Vagina (tissue), 2 donors: Measurements from ENCODE around the gene LDLRAD1. TPM values are rescaled to one million over a fixed set of nuclear protein-coding genes. Genes with fewer than 3 reads are reported as not detected.
"Not testable (repeated sequence)": the region's sequence is repeated elsewhere in the genome, so short reads cannot be mapped to it uniquely, and the experiment has no call there.

Source experiments
- DNase-seq, 2 donors: peaks; one replicate each; pipeline ENCODE4 v3.0.0-alpha.2; 2017; ENCODE audit errors: extremely low spot score in 2 of 2
- H3K27ac ChIP-seq: fragments of 200-600 bp; sonication (generic); one replicate; pipeline ENCODE4 v1.5.1; 2019
- H3K27me3 ChIP-seq: fragments of 200-600 bp; sonication (generic); one replicate; pipeline ENCODE4 v1.5.1; 2019
- H3K36me3 ChIP-seq, 2 donors: fragments of 200-600 bp; sonication (generic); one replicate each; pipeline ENCODE4 v1.5.1; 2017 to 2019
- H3K4me1 ChIP-seq: fragments of 200-600 bp; sonication (generic); one replicate; pipeline ENCODE4 v1.5.1; 2019
- H3K4me3 ChIP-seq, 2 donors: fragments of 200-600 bp; sonication (generic); 1 replicate in 1 of 2; 2 replicates in 1 of 2; pipeline ENCODE4 v1.5.1; 2016 to 2019
- H3K9me3 ChIP-seq: fragments of 200-600 bp; sonication (generic); one replicate; pipeline ENCODE4 v1.5.1; 2019
- CTCF ChIP-seq, 3 experiments: fragments of 450-650 bp in 2 of 3; fragments of 200-600 bp in 1 of 3; sonication (generic) in 1 of 3; IDR thresholded peaks; one replicate each; pipeline ENCODE4 v1.5.1; 2017 to 2019; ENCODE audit warnings: antibody characterized with exemption in 3 of 3, mild to moderate bottlenecking in 2 of 3, moderate library complexity in 2 of 3
- POLR2A ChIP-seq, 2 donors: fragments of 450-650 bp; IDR thresholded peaks; one replicate each; pipeline ENCODE4 v1.6.1; 2017; ENCODE audit warnings: antibody characterized with exemption in 2 of 2, mild to moderate bottlenecking in 2 of 2, moderate library complexity in 2 of 2
- POLR2AphosphoS5 ChIP-seq, 2 donors: sonication (generic); formaldehyde crosslinking; IDR thresholded peaks; one replicate each; pipeline ENCODE4 v1.9.0; 2017; ENCODE audit warnings: antibody characterized with exemption in 2 of 2, mild to moderate bottlenecking in 2 of 2, low read depth in 1 of 2; ENCODE audit not compliant: insufficient read depth in 1 of 2
- intact Hi-C: fragments of 100-400 bp; cut with DNase I; formaldehyde crosslinking; loops from one replicate; pipeline ENCODE4 v1.15.1; 2023
- total RNA-seq: library from RNA; depleted of rRNA; stranded (reverse); fragments of >200 nt; gene quantifications from one replicate; pipeline ENCODE4 v1.2.3, GENCODE V29; 2016

Gene LDLRAD1
- total RNA-seq, 1 donor from 2014 or later: not detected

- no peak for DNase-seq
- no peaks in the 10 kb centered on the region for H3K4me1 ChIP-seq
- intact Hi-C loops: no loop called here
- TF ChIP-seq POLR2AphosphoS5 (IDR thresholded peaks at IDR 0.05; ENCODE audit: insufficient read depth in 1 of 2, low read depth in 1 of 2) (no peak), CTCF (IDR thresholded peaks at IDR 0.05) (no peak), POLR2A (IDR thresholded peaks at IDR 0.05) (no peak)
- no peaks in the 10 kb centered on the region for H3K27me3 ChIP-seq
- no peaks in the 10 kb centered on the region for H3K9me3 ChIP-seq
- no peak overlapping the region for H3K4me3 ChIP-seq
- peaks cover 0 to 20% of the 10 kb centered on the region in 2 donors for H3K36me3 ChIP-seq
- H3K27ac ChIP-seq: no peak overlapping the region
Measured at GRCh38 chr1:54027848-54028247, 9.9 kb upstream of the LDLRAD1 start.

DNA sequence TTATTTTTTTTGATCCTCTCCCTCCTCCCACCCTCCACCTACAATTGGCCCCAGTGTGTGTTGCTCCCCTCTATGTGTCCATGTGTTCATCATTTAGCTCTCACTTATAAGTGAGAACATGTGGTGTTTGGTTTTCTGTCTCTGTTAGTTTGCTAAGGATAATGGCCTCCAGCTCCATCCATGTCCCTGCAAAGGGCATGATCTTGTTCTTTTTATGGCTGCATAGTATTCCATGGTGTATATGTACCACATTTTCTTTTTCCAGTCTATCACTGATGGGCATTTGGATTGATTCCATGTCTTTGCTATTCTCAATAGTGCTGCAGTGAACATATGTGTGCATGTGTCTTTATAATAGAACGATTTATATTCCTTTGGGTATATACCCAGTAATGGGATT lies 6.8 kb upstream of the LDLRAD1 start:
- H3K4me3 ChIP-seq, H3K27ac ChIP-seq, H3K9me3 ChIP-seq, DNase-seq, intact Hi-C loops, H3K27me3 ChIP-seq, H3K36me3 ChIP-seq, H3K4me1 ChIP-seq: not testable (repeated sequence)

GRCh38 chr1:54024358-54024757 lies 6.4 kb upstream of the LDLRAD1 start:
- Histone ChIP-seq H3K27me3 (no peaks in the 10 kb centered on the region), H3K36me3 (no peaks in the 10 kb centered on the region), H3K9me3 (no peaks in the 10 kb centered on the region), H3K27ac (no peak overlapping the region), H3K4me1 (no peaks in the 10 kb centered on the region), H3K4me3 (no peak overlapping the region)
- DNase-seq: no peak
- TF ChIP-seq CTCF (IDR thresholded peaks at IDR 0.05) (no peak), POLR2AphosphoS5 (IDR thresholded peaks at IDR 0.05; ENCODE audit: insufficient read depth in 1 of 2, low read depth in 1 of 2) (no peak), POLR2A (IDR thresholded peaks at IDR 0.05) (no peak)
- intact Hi-C loops: no loop called here

- DNase-seq: not testable (repeated sequence)
Measured at GRCh38 chr1:54019562-54020176, 1.7 kb upstream of the LDLRAD1 start.

GRCh38 chr1:54018635-54019034 lies 649 bp upstream of the LDLRAD1 start:
- Histone ChIP-seq H3K4me1 (no peaks in the 10 kb centered on the region), H3K9me3 (no peaks in the 10 kb centered on the region), H3K27me3 (no peaks in the 10 kb centered on the region), H3K27ac (no peak overlapping the region), H3K36me3 (no peaks in the 10 kb centered on the region), H3K4me3 (no peak overlapping the region)
- no peak for TF ChIP-seq CTCF (IDR thresholded peaks at IDR 0.05)
- intact Hi-C loops: no loop called here
- DNase-seq: no peak

More at GRCh38 chr1:54019562-54020176, 1.7 kb upstream of the LDLRAD1 start:
- intact Hi-C loops, H3K4me3 ChIP-seq, H3K9me3 ChIP-seq, H3K27ac ChIP-seq, H3K27me3 ChIP-seq, H3K4me1 ChIP-seq, H3K36me3 ChIP-seq: not testable (repeated sequence)

DNA sequence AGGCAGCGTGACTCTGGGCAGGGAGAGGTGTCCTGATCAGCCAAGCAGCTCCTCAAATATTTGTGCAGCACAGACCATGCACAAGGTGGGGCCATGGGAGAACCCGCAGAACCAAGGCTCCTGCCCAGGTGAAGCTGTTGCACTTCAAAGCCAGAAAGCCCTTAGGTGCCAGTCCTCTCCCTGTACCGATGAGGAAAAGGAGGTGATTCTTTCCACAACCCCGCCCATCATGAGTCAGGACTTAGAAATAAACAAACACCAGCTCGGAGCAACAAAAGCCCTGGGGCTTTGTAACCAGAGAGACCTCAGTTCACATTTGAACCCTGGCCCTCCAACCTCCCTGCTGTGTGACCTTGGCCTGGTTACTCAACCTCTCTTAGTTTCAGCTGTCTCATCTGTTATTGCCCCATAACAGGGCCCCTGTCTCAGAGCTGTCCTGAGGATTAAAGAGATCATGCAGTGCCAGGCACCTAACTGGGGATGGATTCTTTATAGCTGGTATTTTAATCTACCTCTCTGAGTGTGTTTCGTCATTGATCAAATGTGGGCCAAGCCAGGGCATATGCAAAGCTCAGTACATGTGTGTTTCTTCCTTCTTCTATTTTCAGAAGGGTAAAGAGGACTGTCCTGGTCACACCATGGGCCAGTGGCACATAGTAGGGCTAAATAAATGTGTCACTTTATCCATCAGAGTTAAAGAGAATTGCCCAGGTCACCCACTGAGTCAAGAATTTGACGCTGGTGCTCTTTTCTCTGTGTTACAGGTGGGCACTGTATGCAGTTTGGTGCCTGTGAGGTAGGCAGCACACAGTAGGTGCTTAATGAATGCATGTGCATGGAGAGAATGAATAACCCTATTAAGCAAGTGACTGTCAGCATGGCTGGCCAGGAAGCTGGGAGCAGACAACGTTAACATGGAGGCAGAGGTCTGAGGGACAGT lies 1.4 kb downstream of the LDLRAD1 start:
- intact Hi-C loops: no loop called here
- TF ChIP-seq CTCF (IDR thresholded peaks at IDR 0.05): no peak
- no peak for TF ChIP-seq POLR2AphosphoS5 (IDR thresholded peaks at IDR 0.05; ENCODE audit: insufficient read depth in 1 of 2, low read depth in 1 of 2)
- TF ChIP-seq POLR2A (IDR thresholded peaks at IDR 0.05): no peak
- DNase-seq: no peak

More for the DNA sequence above, 1.4 kb downstream of the LDLRAD1 start:
- no peaks in the 10 kb centered on the region for H3K4me1 ChIP-seq
- H3K9me3 ChIP-seq: no peaks in the 10 kb centered on the region
- H3K27ac ChIP-seq: no peak overlapping the region
- H3K4me3 ChIP-seq: no peak overlapping the region
- H3K27me3 ChIP-seq: no peaks in the 10 kb centered on the region
- no peaks in the 10 kb centered on the region for H3K36me3 ChIP-seq
